ENCODE results near the gene SCMH1. TPM values are rescaled to one million over a fixed set of nuclear protein-coding genes. Genes with fewer than 3 reads are reported as not detected.
A peak's percentile ranks its signal among the peaks of the same experiment; 100 is the strongest.

The SCMH1 gene
- total RNA-seq, 1 donor from 2014 or later: 25.5 TPM

DNA sequence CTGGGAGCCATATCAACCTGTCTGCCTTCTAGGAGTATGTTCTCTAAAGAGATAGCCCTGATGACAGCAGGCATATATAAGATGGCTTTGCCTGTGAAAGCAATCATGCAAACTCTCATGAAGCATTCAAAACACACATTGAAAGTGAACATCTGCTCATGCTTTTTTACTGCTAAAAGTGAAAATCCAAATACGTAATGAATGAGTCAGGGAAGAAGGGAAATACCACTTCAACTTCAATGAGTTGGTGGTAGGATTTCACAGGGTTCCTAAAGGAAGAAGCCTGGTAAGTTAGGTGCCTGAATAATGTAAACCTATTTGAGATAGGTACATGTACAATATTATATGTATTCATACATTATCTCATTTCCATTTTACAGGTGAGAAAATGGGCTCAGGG is 170.1 kb downstream of the SCMH1 start:
- TF ChIP-seq, protein P1, sequence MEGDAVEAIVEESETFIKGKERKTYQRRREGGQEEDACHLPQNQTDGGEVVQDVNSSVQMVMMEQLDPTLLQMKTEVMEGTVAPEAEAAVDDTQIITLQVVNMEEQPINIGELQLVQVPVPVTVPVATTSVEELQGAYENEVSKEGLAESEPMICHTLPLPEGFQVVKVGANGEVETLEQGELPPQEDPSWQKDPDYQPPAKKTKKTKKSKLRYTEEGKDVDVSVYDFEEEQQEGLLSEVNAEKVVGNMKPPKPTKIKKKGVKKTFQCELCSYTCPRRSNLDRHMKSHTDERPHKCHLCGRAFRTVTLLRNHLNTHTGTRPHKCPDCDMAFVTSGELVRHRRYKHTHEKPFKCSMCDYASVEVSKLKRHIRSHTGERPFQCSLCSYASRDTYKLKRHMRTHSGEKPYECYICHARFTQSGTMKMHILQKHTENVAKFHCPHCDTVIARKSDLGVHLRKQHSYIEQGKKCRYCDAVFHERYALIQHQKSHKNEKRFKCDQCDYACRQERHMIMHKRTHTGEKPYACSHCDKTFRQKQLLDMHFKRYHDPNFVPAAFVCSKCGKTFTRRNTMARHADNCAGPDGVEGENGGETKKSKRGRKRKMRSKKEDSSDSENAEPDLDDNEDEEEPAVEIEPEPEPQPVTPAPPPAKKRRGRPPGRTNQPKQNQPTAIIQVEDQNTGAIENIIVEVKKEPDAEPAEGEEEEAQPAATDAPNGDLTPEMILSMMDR (conservative IDR thresholded peaks at IDR 0.05; ENCODE audit: low read depth, low read length): no peak
- DNase-seq (ENCODE audit: low read depth): no peak
- H3K4me3 ChIP-seq (ENCODE audit: low read depth, low read length): no peak overlapping the region

DNA sequence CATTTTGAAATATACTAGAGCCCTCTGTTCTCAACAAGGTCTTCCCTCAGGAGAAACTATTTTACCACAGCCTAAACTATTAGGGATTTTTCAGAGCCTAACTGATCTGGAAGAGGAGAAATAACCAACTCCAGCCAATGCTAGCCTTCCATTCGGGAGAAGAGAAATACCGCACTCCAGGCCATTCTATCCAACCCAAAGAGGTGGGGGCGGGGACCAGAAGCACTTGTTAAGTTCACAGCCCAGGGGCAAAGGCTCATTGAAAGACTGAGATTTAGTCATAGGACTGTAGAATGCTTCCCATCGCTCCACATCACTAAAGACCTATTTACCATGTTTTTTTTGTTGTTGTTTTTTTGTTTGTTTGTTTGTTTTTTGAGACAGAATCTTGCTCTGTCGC is 185.2 kb downstream of the SCMH1 start:
- no peak for DNase-seq (ENCODE audit: low read depth)
- no peak overlapping the region for H3K4me3 ChIP-seq (ENCODE audit: low read depth, low read length)
- TF ChIP-seq, protein P1 (conservative IDR thresholded peaks at IDR 0.05; ENCODE audit: low read depth, low read length): no peak

DNA sequence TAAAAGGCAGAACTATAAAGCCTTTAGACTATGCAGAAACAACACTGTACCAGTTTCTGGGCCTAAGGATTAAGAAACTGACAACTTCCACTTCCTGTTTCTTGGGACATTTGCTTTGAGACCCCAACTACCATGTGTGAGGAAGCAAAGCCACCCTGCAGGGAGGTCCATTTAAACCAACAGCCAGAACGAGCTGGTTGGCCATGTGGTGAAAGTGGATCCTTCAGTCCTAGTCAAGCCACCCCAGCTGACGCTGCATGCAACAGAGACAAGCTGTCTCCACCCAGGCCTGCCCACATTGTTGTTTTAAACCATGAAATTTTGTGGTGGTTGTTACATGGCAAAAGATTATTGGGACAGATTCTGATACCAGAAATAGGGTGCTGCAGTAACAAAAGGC is 188.8 kb downstream of the SCMH1 start:
- TF ChIP-seq, protein P1 (conservative IDR thresholded peaks at IDR 0.05; ENCODE audit: low read depth, low read length): no peak
- DNase-seq (ENCODE audit: low read depth): no peak
- no peak overlapping the region for H3K4me3 ChIP-seq (ENCODE audit: low read depth, low read length)

DNA sequence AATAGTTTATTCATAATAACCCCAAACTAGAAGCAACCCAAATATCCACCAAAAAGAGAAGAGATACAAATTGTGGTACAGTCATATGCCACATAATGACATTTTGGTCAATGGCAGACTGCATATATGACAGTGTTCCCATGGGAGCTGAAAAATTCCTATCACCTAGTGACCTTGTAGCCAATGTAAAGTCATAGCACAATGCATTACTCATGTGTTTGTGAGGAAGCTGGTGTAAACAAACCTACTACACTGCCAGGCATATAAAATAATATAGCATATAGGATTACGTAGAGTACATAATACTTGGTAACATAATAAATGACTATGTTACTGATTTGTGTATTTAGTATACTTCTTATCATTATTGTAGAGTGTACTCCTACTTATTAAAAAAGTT is 191.1 kb downstream of the SCMH1 start:
- no peak for DNase-seq (ENCODE audit: low read depth)
- TF ChIP-seq, protein P1 (conservative IDR thresholded peaks at IDR 0.05; ENCODE audit: low read depth, low read length): no peak
- no peak overlapping the region for H3K4me3 ChIP-seq (ENCODE audit: low read depth, low read length)

DNA sequence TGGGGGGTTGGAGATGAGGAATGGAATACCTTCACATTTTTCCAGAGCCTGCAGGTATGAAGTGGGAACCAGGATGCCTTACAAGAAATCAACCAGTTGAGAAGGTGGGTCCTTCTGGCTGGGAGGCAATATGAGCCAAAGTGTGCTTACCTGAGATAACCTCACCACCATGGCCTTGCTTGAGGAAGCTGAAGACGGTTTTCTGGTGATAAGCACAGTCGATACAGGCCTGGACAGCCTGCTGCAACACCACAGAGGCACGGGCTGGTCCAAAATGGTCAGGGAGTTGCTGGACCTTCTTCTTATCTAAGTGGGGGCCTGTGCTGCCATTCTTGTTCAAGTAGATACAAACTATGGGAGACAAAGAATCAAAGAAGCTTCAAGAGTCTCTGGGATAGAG is 193.6 kb downstream of the SCMH1 start:
- H3K4me3 ChIP-seq (ENCODE audit: low read depth, low read length): no peak overlapping the region
- TF ChIP-seq, protein P1 (conservative IDR thresholded peaks at IDR 0.05; ENCODE audit: low read depth, low read length): no peak
- DNase-seq (ENCODE audit: low read depth): no peak

DNA sequence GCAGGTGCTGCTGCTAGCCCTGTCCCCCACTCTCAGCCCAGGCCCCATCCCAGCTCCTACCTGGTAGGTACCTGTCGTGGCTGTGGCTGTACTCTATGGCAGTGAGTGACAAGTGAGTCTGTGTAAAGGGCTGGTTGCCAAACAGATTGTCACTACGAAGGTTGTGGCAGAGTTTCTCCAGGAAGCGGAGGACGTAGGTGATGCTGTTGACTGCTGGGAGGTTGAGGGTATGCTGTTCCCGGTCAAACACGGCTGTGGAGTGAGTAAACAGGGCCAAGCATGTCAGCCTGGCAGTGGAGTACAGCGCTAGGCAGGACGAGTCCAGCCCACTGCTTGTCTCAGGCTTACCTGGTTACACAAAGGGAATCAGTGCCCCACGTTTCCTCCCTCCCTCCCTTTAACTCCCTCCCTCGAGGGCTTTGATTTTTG is 195.7 kb downstream of the SCMH1 start:
- TF ChIP-seq, protein P1 (conservative IDR thresholded peaks at IDR 0.05; ENCODE audit: low read depth, low read length): no peak
- DNase-seq (ENCODE audit: low read depth): no peak
- H3K4me3 ChIP-seq (ENCODE audit: low read depth, low read length): no peak overlapping the region

DNA sequence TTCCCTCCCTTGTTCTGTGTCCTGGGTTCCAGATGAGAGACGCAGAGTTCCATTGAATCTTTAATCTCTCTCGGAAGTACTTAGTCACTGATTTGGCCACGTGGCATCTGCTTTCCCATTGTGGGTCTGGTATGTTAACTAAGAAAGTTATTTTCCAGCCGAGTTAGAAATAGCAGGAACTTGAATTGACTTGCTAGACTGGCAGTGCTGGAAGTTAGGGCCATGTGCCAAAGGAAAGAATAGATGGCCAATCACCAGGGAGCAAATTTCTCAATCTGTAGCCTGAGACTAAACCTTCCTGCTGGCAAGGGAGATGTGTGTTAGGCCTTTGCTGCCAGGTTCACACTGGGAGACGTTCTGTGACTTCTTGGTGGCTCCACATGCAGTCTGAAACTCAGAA is 196.4 kb downstream of the SCMH1 start:
- peak overlapping the region; percentile 51 for H3K4me3 ChIP-seq (ENCODE audit: low read depth, low read length)
- TF ChIP-seq, protein P1 (conservative IDR thresholded peaks at IDR 0.05; ENCODE audit: low read depth, low read length): no peak
- DNase-seq (ENCODE audit: low read depth): peak; percentile 94

Data from epithelial cell of proximal tubule (primary cell).